ENCODE results near the gene FAAP100.

FAAP100 gene

GRCh38 chr17:81549826-81550225 is 2.3 kb downstream of the FAAP100 start:
- Histone ChIP-seq H4K20me1 (ENCODE audit: insufficient read depth, low read length, poor library complexity, severe bottlenecking) (peaks cover 20% of the 10 kb centered on the region), H3K9me3 (ENCODE audit: insufficient read depth, low read depth, low read length) (no peaks in the 10 kb centered on the region), H3F3A (ENCODE audit: low read depth) (peaks cover 10% of the 10 kb centered on the region; the same call in 1 of the 2 replicates), H3K9me2 (replicated peaks; ENCODE audit: low read depth, low read length) (no peaks in the 10 kb centered on the region), H3K79me2 (ENCODE audit: insufficient read depth, low read length) (peaks cover 33% of the 10 kb centered on the region), H3K4me1 (ENCODE audit: insufficient read depth, low read length, poor library complexity, severe bottlenecking) (peaks cover 35% of the 10 kb centered on the region), H2AFZ (ENCODE audit: low read length) (no peak overlapping the region), H3K4me3 (ENCODE audit: low read length, poor library complexity, severe bottlenecking) (peak overlapping the region; percentile 90), H3K4me2 (ENCODE audit: low read depth, low read length, poor library complexity, severe bottlenecking) (peak overlapping the region; percentile 83), H3K9ac (ENCODE audit: low read depth, low read length, poor library complexity, severe bottlenecking) (peak overlapping the region; percentile 3), H3K36me3 (ENCODE audit: insufficient read depth, low read length) (peaks cover 21% of the 10 kb centered on the region; the same call in 1 of the 2 replicates), H3K27me3 (ENCODE audit: insufficient read depth, low read length, poor library complexity, severe bottlenecking) (no peaks in the 10 kb centered on the region)
- TF ChIP-seq EZH2phosphoT487 (IDR thresholded peaks at IDR 0.05; ENCODE audit: borderline replicate concordance) (no peak), CTCF (conservative IDR thresholded peaks at IDR 0.05; ENCODE audit: low read length) (no peak)

- Histone ChIP-seq H3K27me3 (ENCODE audit: insufficient read depth, low read length, poor library complexity, severe bottlenecking) (no peaks in the 10 kb centered on the region), H2AFZ (ENCODE audit: low read length) (no peak overlapping the region), H3F3A (ENCODE audit: low read depth) (peaks cover 10% of the 10 kb centered on the region; the same call in 1 of the 2 replicates), H3K9me3 (ENCODE audit: insufficient read depth, low read depth, low read length) (no peaks in the 10 kb centered on the region), H4K20me1 (ENCODE audit: insufficient read depth, low read length, poor library complexity, severe bottlenecking) (peaks cover 20% of the 10 kb centered on the region), H3K79me2 (ENCODE audit: insufficient read depth, low read length) (peaks cover 33% of the 10 kb centered on the region), H3K9me2 (replicated peaks; ENCODE audit: low read depth, low read length) (no peaks in the 10 kb centered on the region), H3K9ac (ENCODE audit: low read depth, low read length, poor library complexity, severe bottlenecking) (no peak overlapping the region), H3K4me3 (ENCODE audit: low read length, poor library complexity, severe bottlenecking) (no peak overlapping the region), H3K4me2 (ENCODE audit: low read depth, low read length, poor library complexity, severe bottlenecking) (peak overlapping the region; percentile 83), H3K36me3 (ENCODE audit: insufficient read depth, low read length) (peaks cover 24% of the 10 kb centered on the region; the same call in 1 of the 2 replicates), H3K4me1 (ENCODE audit: insufficient read depth, low read length, poor library complexity, severe bottlenecking) (peaks cover 31% of the 10 kb centered on the region)
- TF ChIP-seq EZH2phosphoT487 (IDR thresholded peaks at IDR 0.05; ENCODE audit: borderline replicate concordance), result no peak
- TF ChIP-seq CTCF (conservative IDR thresholded peaks at IDR 0.05; ENCODE audit: low read length), result no peak
These were observed 3.1 kb downstream of the FAAP100 start for GRCh38 chr17:81549031-81549557.

GRCh38 chr17:81547614-81547982 is 4.6 kb downstream of the FAAP100 start:
- Histone ChIP-seq H3K4me2 (ENCODE audit: low read depth, low read length, poor library complexity, severe bottlenecking) (no peak overlapping the region), H3K27me3 (ENCODE audit: insufficient read depth, low read length, poor library complexity, severe bottlenecking) (no peaks in the 10 kb centered on the region), H4K20me1 (ENCODE audit: insufficient read depth, low read length, poor library complexity, severe bottlenecking) (peaks cover 18% of the 10 kb centered on the region), H3K9me2 (replicated peaks; ENCODE audit: low read depth, low read length) (no peaks in the 10 kb centered on the region), H3K4me3 (ENCODE audit: low read length, poor library complexity, severe bottlenecking) (no peak overlapping the region), H3K9ac (ENCODE audit: low read depth, low read length, poor library complexity, severe bottlenecking) (no peak overlapping the region), H3K4me1 (ENCODE audit: insufficient read depth, low read length, poor library complexity, severe bottlenecking) (peaks cover 24% of the 10 kb centered on the region), H3K36me3 (ENCODE audit: insufficient read depth, low read length) (peaks cover 30% of the 10 kb centered on the region; the same call in 1 of the 2 replicates), H3K9me3 (ENCODE audit: insufficient read depth, low read depth, low read length) (no peaks in the 10 kb centered on the region), H2AFZ (ENCODE audit: low read length) (no peak overlapping the region), H3F3A (ENCODE audit: low read depth) (peaks cover 2% of the 10 kb centered on the region; the same call in 1 of the 2 replicates), H3K79me2 (ENCODE audit: insufficient read depth, low read length) (peaks cover 33% of the 10 kb centered on the region)
- TF ChIP-seq EZH2phosphoT487 (IDR thresholded peaks at IDR 0.05; ENCODE audit: borderline replicate concordance) (no peak), CTCF (conservative IDR thresholded peaks at IDR 0.05; ENCODE audit: low read length) (no peak)

Measured in Loucy (cell line).